Caco-2 (cell line): Measurements from ENCODE around the gene TBC1D17. TPM values are rescaled to one million over a fixed set of nuclear protein-coding genes. Genes with fewer than 3 reads are reported as not detected.
A peak's percentile ranks its signal among the peaks of the same experiment; 100 is the strongest.

Source experiments
- BruUV-seq: library from RNA; stranded (reverse); fragments of 400-500 nt; replicated peaks from 2 replicates; lab custom pipeline; 2021; lab: Mats Ljungman, UMichigan
- CTCF ChIA-PET: fragments of 300-600 bp; sonication (Branson Sonifier 250); formaldehyde crosslinking; loops from one replicate; lab custom pipeline; 2022; ENCODE audit warnings: antibody characterized with exemption; lab: Charles Lee
- POLR2A ChIA-PET: fragments of 300-600 bp; sonication (Branson Sonifier 250); formaldehyde crosslinking; loops from one replicate; lab custom pipeline; 2022; ENCODE audit warnings: antibody characterized with exemption; lab: Charles Lee
- DNase-seq, 2 experiments: peaks; one replicate each; pipeline versions ENCODE4 v3.0.0 to v3.0.0-alpha.2; 2020 to 2022
- H3K27me3 ChIP-seq: replicated peaks from 2 replicates; pipeline ENCODE4 v1.6.0; 2011; ENCODE audit warnings: low read length; ENCODE audit not compliant: control insufficient read depth, insufficient read depth
- H3K36me3 ChIP-seq: 2 replicates; pipeline ENCODE4 v1.5.1; 2011; ENCODE audit warnings: low read length; ENCODE audit not compliant: control insufficient read depth, insufficient read depth
- H3K4me1 ChIP-seq: fragments of 250-450 bp; sonication (Bioruptor Pico); 2 replicates; pipeline ENCODE4 v1.5.1; 2020; ENCODE audit warnings: mild to moderate bottlenecking
- H3K4me3 ChIP-seq: 2 replicates; pipeline ENCODE4 v1.5.1; 2011; ENCODE audit warnings: low read depth, mild to moderate bottlenecking, control low read depth, low read length
- H3K9me3 ChIP-seq: fragments of 250-450 bp; sonication (Bioruptor Pico); 2 replicates; pipeline ENCODE4 v1.5.1; 2020; ENCODE audit warnings: mild to moderate bottlenecking, moderate library complexity
- H3K27ac Mint-ChIP-seq: one replicate; pipeline ENCODE4 v1.8.0; 2022; ENCODE audit warnings: mixed read lengths; ENCODE audit not compliant: unreplicated experiment
- H3K27me3 Mint-ChIP-seq: one replicate; pipeline ENCODE4 v1.8.0; 2022; ENCODE audit warnings: mixed read lengths; ENCODE audit not compliant: insufficient read depth, unreplicated experiment
- H3K36me3 Mint-ChIP-seq: one replicate; pipeline ENCODE4 v1.8.0; 2022; ENCODE audit warnings: mild to moderate bottlenecking, mixed read lengths; ENCODE audit not compliant: insufficient read depth, unreplicated experiment
- H3K4me1 Mint-ChIP-seq: one replicate; pipeline ENCODE4 v1.8.0; 2022; ENCODE audit warnings: low read depth, mixed read lengths; ENCODE audit not compliant: unreplicated experiment
- H3K4me3 Mint-ChIP-seq: one replicate; pipeline ENCODE4 v1.8.0; 2022; ENCODE audit warnings: mild to moderate bottlenecking, moderate library complexity, mixed read lengths; ENCODE audit not compliant: unreplicated experiment
- H3K9me3 Mint-ChIP-seq: one replicate; pipeline ENCODE4 v1.8.0; 2022; ENCODE audit warnings: mixed read lengths; ENCODE audit not compliant: unreplicated experiment
- CTCF ChIP-seq, 2 experiments: fragments of 200-600 bp in 1 of 2; IDR thresholded peaks; 1 replicate in 1 of 2; 2 replicates in 1 of 2; pipeline versions ENCODE4 v1.5.1 to v1.8.0; 2011 to 2022; ENCODE audit warnings: antibody characterized with exemption in 1 of 2, control low read depth in 1 of 2, inconsistent platforms in 1 of 2, low read depth in 1 of 2, low read length in 1 of 2, mild to moderate bottlenecking in 1 of 2, moderate library complexity in 1 of 2; ENCODE audit not compliant: insufficient read depth in 1 of 2, severe bottlenecking in 1 of 2, unreplicated experiment in 1 of 2
- intact Hi-C: fragments of 100-400 bp; cut with micrococcal nuclease; formaldehyde crosslinking; loops from one replicate; pipeline ENCODE4 v1.10.0; 2022; ENCODE audit not compliant: unreplicated experiment
- total RNA-seq: library from RNA; stranded (reverse); gene quantifications from 2 replicates; pipeline ENCODE4 v1.2.3, GENCODE V29; 2022

Gene TBC1D17
- total RNA-seq, 1 experiment from 2014 or later, result 55.3 TPM

GRCh38 chr19:49837009-49837310 is 40.5 kb upstream of the TBC1D17 start:
- no peak overlapping the region for H3K4me3 ChIP-seq
- peaks cover 4% of the 10 kb centered on the region for H3K36me3 ChIP-seq
- no peaks in the 10 kb centered on the region for H3K27me3 ChIP-seq
- Mint-ChIP-seq H3K4me3 (no peak overlapping the region), H3K4me1 (no peaks in the 10 kb centered on the region), H3K9me3 (no peaks in the 10 kb centered on the region), H3K27me3 (no peaks in the 10 kb centered on the region), H3K27ac (no peak overlapping the region), H3K36me3 (peaks cover 66% of the 10 kb centered on the region)
- H3K9me3 ChIP-seq, result no peaks in the 10 kb centered on the region
- H3K4me1 ChIP-seq, result no peaks in the 10 kb centered on the region
- ChIA-PET CTCF (no interaction called here), POLR2A (no interaction called here)
- DNase-seq, result no peak
- intact Hi-C loops, result no loop called here
- no TSS peak for BruUV-seq
- no peak for TF ChIP-seq CTCF (IDR thresholded peaks at IDR 0.05; ENCODE audit: insufficient read depth in 1 of 2, low read depth in 1 of 2, low read length in 1 of 2, severe bottlenecking in 1 of 2, unreplicated experiment in 1 of 2)

GRCh38 chr19:49837425-49837824 is 40.1 kb upstream of the TBC1D17 start:
- Histone ChIP-seq H3K4me3 (no peak overlapping the region), H3K27me3 (no peaks in the 10 kb centered on the region), H3K36me3 (peaks cover 4% of the 10 kb centered on the region), H3K9me3 (no peaks in the 10 kb centered on the region), H3K4me1 (no peaks in the 10 kb centered on the region)
- TF ChIP-seq CTCF (IDR thresholded peaks at IDR 0.05; ENCODE audit: insufficient read depth in 1 of 2, low read depth in 1 of 2, low read length in 1 of 2, severe bottlenecking in 1 of 2, unreplicated experiment in 1 of 2), result no peak
- Mint-ChIP-seq H3K27me3 (no peaks in the 10 kb centered on the region), H3K4me3 (no peak overlapping the region), H3K9me3 (no peaks in the 10 kb centered on the region), H3K36me3 (peaks cover 69% of the 10 kb centered on the region), H3K4me1 (no peaks in the 10 kb centered on the region), H3K27ac (no peak overlapping the region)
- intact Hi-C loops, result no loop called here
- DNase-seq, result no peak
- BruUV-seq, result no TSS peak
- CTCF ChIA-PET, result no interaction called here
- POLR2A ChIA-PET, result no interaction called here

GRCh38 chr19:49838885-49839588 is 38.5 kb upstream of the TBC1D17 start:
- no peaks in the 10 kb centered on the region for H3K4me1 Mint-ChIP-seq
- Histone ChIP-seq H3K4me1 (no peaks in the 10 kb centered on the region), H3K36me3 (peaks cover 3% of the 10 kb centered on the region), H3K9me3 (no peaks in the 10 kb centered on the region), H3K27me3 (no peaks in the 10 kb centered on the region), H3K4me3 (no peak overlapping the region)
- H3K4me3 Mint-ChIP-seq, result no peak overlapping the region
- ChIA-PET CTCF (no interaction called here), POLR2A (no interaction called here)
- TSS peak; percentile 28 for BruUV-seq
- H3K36me3 Mint-ChIP-seq, result peaks cover 63% of the 10 kb centered on the region
- no peaks in the 10 kb centered on the region for H3K9me3 Mint-ChIP-seq
- no peak overlapping the region for H3K27ac Mint-ChIP-seq
- TF ChIP-seq CTCF (IDR thresholded peaks at IDR 0.05; ENCODE audit: insufficient read depth in 1 of 2, low read depth in 1 of 2, low read length in 1 of 2, severe bottlenecking in 1 of 2, unreplicated experiment in 1 of 2), result no peak
- H3K27me3 Mint-ChIP-seq, result no peaks in the 10 kb centered on the region
- intact Hi-C loops, result no loop called here
- no peak for DNase-seq
